DOHH2 (cell line): Measurements from ENCODE around the gene EPS15.

Experiments
- EZH2phosphoT487 ChIP-seq: fragments of 200-600 bp; sonication (generic); IDR thresholded peaks from 2 replicates; pipeline ENCODE4 v1.6.1; 2017; ENCODE audit warnings: borderline replicate concordance, mild to moderate bottlenecking, antibody characterized with exemption, low read length, moderate library complexity, mixed read lengths
- TF ChIP-seq, protein P1 (sequence below): fragments of 200-600 bp; sonication (generic); IDR thresholded peaks from one replicate; pipeline ENCODE4 v1.5.1; 2014; ENCODE audit warnings: antibody characterized with exemption, mild to moderate bottlenecking, low read depth, low read length; ENCODE audit not compliant: poor library complexity, severe bottlenecking

DNA sequence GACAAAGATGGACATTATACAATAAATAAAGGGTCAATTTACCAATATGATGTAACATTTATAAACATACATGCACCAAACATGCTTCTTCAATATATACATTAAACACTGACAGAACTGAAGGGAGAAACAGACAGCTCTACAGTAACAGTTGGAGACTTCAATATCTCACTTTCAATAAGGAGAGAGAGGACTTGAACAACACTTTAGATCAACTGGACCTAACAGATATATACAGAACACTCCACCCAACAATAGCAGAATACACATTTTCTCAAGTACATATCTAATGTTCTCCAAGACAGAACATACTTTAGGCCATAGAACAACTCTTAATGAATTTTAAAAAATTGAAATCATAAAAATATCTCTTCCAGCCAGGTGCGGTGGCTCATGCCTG, 138.1 kb downstream of the EPS15 start:
- TF ChIP-seq, protein P1, sequence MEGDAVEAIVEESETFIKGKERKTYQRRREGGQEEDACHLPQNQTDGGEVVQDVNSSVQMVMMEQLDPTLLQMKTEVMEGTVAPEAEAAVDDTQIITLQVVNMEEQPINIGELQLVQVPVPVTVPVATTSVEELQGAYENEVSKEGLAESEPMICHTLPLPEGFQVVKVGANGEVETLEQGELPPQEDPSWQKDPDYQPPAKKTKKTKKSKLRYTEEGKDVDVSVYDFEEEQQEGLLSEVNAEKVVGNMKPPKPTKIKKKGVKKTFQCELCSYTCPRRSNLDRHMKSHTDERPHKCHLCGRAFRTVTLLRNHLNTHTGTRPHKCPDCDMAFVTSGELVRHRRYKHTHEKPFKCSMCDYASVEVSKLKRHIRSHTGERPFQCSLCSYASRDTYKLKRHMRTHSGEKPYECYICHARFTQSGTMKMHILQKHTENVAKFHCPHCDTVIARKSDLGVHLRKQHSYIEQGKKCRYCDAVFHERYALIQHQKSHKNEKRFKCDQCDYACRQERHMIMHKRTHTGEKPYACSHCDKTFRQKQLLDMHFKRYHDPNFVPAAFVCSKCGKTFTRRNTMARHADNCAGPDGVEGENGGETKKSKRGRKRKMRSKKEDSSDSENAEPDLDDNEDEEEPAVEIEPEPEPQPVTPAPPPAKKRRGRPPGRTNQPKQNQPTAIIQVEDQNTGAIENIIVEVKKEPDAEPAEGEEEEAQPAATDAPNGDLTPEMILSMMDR = no peak
- TF ChIP-seq EZH2phosphoT487 = no peak
